Type B pancreatic cell (in vitro differentiated cells): Measurements from ENCODE around the gene NEK2. TPM values are rescaled to one million over a fixed set of nuclear protein-coding genes. Genes with fewer than 3 reads are reported as not detected.
"Not testable (repeated sequence)": the region's sequence is repeated elsewhere in the genome, so short reads cannot be mapped to it uniquely, and the experiment has no call there.

Source experiments
- DNase-seq: peaks from one replicate; pipeline ENCODE4 v3.0.0; 2021; ENCODE audit warnings: mixed read lengths; ENCODE audit not compliant: unreplicated experiment; ENCODE audit errors: extremely low spot score
- H3K27ac Mint-ChIP-seq: 2 replicates; pipeline ENCODE4 v1.8.0; 2021; ENCODE audit warnings: mild to moderate bottlenecking, mixed read lengths
- H3K27me3 Mint-ChIP-seq: 2 replicates; pipeline ENCODE4 v1.8.0; 2021; ENCODE audit warnings: mixed read lengths
- H3K36me3 Mint-ChIP-seq: 2 replicates; pipeline ENCODE4 v1.8.0; 2021; ENCODE audit warnings: mixed read lengths
- H3K4me1 Mint-ChIP-seq: one replicate; pipeline ENCODE4 v1.8.0; 2021; ENCODE audit warnings: mixed read lengths; ENCODE audit not compliant: unreplicated experiment
- H3K4me3 Mint-ChIP-seq: 2 replicates; pipeline ENCODE4 v1.8.0; 2021; ENCODE audit warnings: mild to moderate bottlenecking, mixed read lengths
- H3K9me3 Mint-ChIP-seq: 2 replicates; pipeline ENCODE4 v1.8.0; 2021; ENCODE audit warnings: mixed read lengths
- total RNA-seq: library from RNA; stranded (reverse); gene quantifications from 2 replicates; pipeline ENCODE4 v1.2.1, GENCODE V29; 2021; ENCODE audit warnings: low replicate concordance
- TF ChIP-seq, protein P1 (sequence below): fragments of 200-600 bp; sonication (generic); conservative IDR thresholded peaks from 2 replicates; pipeline ENCODE4 v1.5.0; 2021; ENCODE audit warnings: antibody characterized with exemption, mild to moderate bottlenecking

Gene NEK2
- total RNA-seq, 1 donor from 2014 or later, result 23.4 TPM

DNA sequence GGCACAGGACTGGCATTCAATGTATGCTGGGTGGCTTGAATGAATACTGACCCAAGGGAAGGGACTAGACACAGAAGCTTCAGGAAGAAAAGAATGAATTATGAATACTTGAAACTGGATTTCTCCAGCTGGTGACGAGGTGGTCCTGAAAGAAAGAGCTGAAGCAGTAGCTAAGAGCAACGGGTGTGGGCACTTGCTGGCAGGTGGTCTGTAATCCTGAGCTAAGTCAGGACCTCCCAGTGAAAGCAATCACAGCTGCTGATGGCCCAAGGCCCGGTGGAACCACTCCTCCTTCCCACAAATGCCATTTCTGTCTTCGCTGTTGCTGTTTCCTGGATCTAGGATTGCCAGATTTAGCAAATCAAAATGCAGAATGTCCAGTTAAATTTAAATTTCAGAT, 47.0 kb downstream of the NEK2 start:
- Mint-ChIP-seq H3K27me3 (peaks cover 6% of the 10 kb centered on the region), H3K9me3 (no peaks in the 10 kb centered on the region), H3K27ac (no peak overlapping the region), H3K4me3 (no peak overlapping the region), H3K4me1 (peaks cover 3% of the 10 kb centered on the region), H3K36me3 (no peaks in the 10 kb centered on the region)
- DNase-seq, result no peak
- TF ChIP-seq, protein P1, sequence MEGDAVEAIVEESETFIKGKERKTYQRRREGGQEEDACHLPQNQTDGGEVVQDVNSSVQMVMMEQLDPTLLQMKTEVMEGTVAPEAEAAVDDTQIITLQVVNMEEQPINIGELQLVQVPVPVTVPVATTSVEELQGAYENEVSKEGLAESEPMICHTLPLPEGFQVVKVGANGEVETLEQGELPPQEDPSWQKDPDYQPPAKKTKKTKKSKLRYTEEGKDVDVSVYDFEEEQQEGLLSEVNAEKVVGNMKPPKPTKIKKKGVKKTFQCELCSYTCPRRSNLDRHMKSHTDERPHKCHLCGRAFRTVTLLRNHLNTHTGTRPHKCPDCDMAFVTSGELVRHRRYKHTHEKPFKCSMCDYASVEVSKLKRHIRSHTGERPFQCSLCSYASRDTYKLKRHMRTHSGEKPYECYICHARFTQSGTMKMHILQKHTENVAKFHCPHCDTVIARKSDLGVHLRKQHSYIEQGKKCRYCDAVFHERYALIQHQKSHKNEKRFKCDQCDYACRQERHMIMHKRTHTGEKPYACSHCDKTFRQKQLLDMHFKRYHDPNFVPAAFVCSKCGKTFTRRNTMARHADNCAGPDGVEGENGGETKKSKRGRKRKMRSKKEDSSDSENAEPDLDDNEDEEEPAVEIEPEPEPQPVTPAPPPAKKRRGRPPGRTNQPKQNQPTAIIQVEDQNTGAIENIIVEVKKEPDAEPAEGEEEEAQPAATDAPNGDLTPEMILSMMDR, result no peak

DNA sequence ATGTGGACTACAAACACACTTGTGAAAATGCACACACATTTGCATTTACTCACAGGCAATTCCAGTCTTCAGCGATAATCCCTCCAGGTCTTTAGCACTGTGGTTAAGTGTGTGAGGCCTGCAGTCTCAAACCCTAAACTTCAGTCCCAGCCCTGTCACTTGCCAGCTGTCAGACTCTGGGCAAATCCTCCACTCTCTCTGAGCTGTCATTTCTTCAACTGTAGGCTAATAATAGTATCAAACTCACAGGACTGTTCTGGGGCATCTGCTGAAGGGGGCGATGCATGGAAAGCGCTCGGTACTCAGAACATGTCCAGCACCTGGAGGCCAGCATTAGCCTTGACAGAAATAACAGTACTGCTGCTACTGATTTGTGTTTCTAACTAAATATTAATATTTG, 48.2 kb downstream of the NEK2 start:
- H3K27me3 Mint-ChIP-seq, result peaks cover 6% of the 10 kb centered on the region
- no peaks in the 10 kb centered on the region for H3K9me3 Mint-ChIP-seq
- no peaks in the 10 kb centered on the region for H3K4me1 Mint-ChIP-seq
- no peak overlapping the region for H3K4me3 Mint-ChIP-seq
- TF ChIP-seq, protein P1, result no peak
- DNase-seq, result no peak
- H3K27ac Mint-ChIP-seq, result no peak overlapping the region
- no peaks in the 10 kb centered on the region for H3K36me3 Mint-ChIP-seq

DNA sequence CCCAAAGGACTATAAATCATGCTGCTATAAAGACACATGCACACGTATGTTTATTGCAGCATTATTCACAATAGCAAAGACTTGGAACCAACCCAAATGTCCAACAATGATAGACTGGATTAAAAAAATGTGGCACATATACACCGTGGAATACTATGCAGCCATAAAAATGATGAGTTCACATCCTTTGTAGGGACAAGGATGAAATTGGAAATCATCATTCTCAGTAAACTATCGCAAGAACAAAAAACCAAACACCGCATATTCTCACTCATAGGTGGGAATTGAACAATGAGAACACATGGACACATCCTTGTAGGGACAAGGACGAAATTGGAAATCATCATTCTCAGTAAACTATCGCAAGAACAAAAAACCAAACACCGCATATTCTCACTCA, 49.6 kb downstream of the NEK2 start:
- not testable (repeated sequence) for H3K9me3 Mint-ChIP-seq, H3K27ac Mint-ChIP-seq, H3K27me3 Mint-ChIP-seq, H3K4me3 Mint-ChIP-seq, H3K4me1 Mint-ChIP-seq, DNase-seq, H3K36me3 Mint-ChIP-seq

DNA sequence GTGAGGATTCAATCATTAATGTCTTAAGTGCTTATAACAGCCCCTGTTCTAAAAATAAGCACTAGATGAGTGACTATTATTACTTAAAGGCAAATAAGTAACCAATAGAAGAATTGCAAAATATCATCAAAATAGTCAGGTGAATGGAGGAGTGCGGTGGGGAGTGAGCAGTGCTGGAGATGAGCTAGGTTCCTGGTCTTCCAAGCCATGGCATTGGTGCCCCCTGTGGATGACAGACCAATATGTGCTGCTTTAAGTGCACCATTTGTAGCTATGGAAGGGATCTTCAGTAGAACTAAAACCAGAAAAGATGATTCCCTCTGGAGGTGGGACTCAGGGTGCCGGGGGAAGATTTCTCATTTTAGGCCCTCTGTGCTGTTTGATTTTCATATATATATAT, 50.4 kb downstream of the NEK2 start:
- Mint-ChIP-seq H3K36me3 (no peaks in the 10 kb centered on the region), H3K9me3 (no peaks in the 10 kb centered on the region), H3K4me1 (no peaks in the 10 kb centered on the region), H3K27ac (no peak overlapping the region), H3K4me3 (no peak overlapping the region), H3K27me3 (peaks cover 6% of the 10 kb centered on the region)
- TF ChIP-seq, protein P1, result no peak
- no peak for DNase-seq

DNA sequence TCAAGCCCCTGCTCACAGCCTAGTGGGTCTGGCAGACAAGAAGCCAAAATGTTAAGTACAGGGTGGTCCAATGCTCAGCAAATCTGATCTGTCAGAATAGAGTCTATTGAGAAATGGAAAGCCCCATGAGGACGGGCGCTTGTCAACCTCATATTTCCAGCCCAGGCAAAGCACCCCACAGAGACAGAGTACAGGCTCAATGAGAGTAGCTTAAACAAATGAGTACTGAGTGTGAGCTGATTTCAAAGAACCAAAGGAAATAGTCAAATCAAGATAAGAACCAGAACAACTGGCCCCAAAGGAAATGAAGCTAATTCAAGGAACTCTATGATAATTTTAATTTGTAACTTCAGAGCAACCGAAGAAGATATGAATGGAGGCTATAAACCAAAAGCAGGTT, 51.9 kb downstream of the NEK2 start:
- Mint-ChIP-seq H3K36me3 (no peaks in the 10 kb centered on the region), H3K4me3 (no peak overlapping the region), H3K9me3 (no peaks in the 10 kb centered on the region), H3K27ac (no peak overlapping the region), H3K4me1 (no peaks in the 10 kb centered on the region), H3K27me3 (no peaks in the 10 kb centered on the region)
- DNase-seq, result no peak
- TF ChIP-seq, protein P1, result no peak

DNA sequence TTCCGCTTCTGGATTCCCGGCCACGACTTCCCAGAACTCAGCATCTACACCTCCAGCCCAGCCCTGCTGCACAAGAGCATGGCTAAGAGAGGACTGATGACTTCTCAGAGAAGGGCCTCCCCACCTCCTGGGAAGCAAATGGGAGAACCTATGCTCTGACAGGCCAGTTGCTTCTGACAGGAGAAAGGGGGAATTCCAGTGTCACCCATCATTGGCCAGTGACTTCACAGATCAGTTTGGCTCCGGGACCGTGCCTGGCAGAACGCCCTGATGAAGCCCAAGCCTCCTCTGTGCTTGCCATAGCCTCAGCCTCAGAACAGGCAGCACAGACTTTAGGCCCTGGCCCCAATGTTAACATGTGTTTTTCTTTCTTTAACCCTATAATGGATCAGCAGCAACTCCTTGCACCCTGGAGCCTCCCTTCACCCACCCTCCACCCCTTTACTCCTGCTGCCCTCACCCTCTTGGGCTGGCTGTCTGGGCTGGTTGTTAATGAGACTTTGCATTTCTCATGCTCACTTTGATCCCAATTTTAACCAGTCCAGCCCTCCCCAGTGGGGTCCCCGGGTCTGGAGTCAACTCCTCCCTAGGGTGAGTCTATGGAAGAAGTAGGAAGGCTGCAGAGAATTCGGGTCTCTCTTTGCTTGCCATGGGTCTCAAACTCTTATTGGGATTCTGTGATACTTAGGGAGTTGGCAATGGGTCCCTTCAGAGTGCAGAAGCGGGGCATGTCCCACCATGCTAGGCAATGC, 53.8 kb downstream of the NEK2 start:
- TF ChIP-seq, protein P1, result no peak
- no peak for DNase-seq
- Mint-ChIP-seq H3K36me3 (no peaks in the 10 kb centered on the region), H3K27ac (no peak overlapping the region), H3K9me3 (no peaks in the 10 kb centered on the region), H3K4me3 (no peak overlapping the region), H3K27me3 (no peaks in the 10 kb centered on the region), H3K4me1 (no peaks in the 10 kb centered on the region)
